ENCODE data around the gene C10orf143. TPM values are rescaled to one million over a fixed set of nuclear protein-coding genes. Genes with fewer than 3 reads are reported as not detected.

The C10orf143 gene
- total RNA-seq, 1 donor = 1.8 TPM

DNA sequence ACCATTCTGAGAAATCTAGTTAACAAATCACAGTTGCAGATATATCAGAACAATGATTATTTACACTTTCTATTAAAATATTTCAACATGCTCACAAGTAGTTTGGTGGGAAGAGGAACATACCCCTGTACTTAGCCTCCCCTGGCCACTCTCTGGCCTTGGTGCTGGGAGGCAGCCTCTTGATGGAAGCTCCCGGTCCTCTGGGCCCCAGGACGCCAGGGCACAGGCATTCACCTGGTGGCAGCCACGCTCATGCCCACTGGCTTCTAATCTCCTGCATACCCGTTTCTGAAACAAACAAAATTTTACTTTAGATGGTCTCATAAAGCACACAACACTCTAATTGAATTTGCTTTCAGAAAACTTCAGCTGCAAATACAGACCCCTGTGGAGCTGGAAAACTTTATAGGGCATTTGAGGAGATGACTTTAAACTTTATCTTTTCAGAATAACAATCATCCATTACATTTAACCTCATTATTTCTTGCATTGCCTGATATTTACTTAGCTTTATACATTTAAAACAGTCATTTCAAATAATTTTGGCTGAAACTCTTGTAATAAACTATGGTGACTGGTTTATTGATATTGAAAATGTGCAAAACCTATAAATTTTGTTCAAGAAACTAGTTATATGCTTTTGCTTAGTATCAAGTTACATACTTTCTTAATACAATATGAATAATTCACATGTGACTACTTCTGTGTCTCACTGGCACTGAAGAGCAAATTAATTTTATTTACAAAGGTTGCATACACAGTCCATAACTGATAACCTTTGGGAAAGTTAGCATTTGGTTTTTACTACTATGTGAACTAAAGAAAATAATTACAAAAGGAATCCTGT, 30.8 kb downstream of the C10orf143 start:
- Histone ChIP-seq H3K4me1 (ENCODE audit: insufficient read depth, low read length) (no peaks in the 10 kb centered on the region), H3K4me3 (ENCODE audit: low read length) (no peak overlapping the region), H3K27me3 (ENCODE audit: insufficient read depth, low read length) (no peaks in the 10 kb centered on the region), H3K9me3 (ENCODE audit: low read depth, low read length) (no peaks in the 10 kb centered on the region)

- no peak overlapping the region for H3K4me3 ChIP-seq (ENCODE audit: low read length)
- H3K9me3 ChIP-seq (ENCODE audit: low read depth, low read length) = no peaks in the 10 kb centered on the region
- H3K27me3 ChIP-seq (ENCODE audit: insufficient read depth, low read length) = no peaks in the 10 kb centered on the region
- no peaks in the 10 kb centered on the region for H3K4me1 ChIP-seq (ENCODE audit: insufficient read depth, low read length)
Observed at GRCh38 chr10:130078120-130078519, 32.5 kb downstream of the C10orf143 start.

- Histone ChIP-seq H3K4me1 (ENCODE audit: insufficient read depth, low read length) (no peaks in the 10 kb centered on the region), H3K27me3 (ENCODE audit: insufficient read depth, low read length) (no peaks in the 10 kb centered on the region), H3K9me3 (ENCODE audit: low read depth, low read length) (no peaks in the 10 kb centered on the region), H3K4me3 (ENCODE audit: low read length) (no peak overlapping the region)
Observed at GRCh38 chr10:130076681-130077080, 33.9 kb downstream of the C10orf143 start.

DNA sequence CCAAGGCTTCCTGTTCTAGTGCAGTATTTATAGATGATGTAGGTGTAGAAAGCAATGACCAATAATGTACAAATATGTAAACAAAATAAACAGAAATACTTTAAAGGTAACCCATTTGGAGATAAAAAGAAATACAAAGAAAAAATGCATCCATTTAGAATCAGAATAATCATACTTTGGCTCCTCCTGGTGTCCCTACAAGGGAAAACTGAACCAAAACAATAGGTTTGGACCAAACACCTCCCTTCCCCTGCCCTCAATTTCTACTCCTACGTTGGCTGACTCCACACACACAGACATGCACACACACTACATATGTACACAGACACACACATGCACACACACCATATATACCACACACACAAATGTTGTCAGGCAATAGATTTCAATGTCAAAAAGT, 36.0 kb downstream of the C10orf143 start:
- Histone ChIP-seq H3K27me3 (ENCODE audit: insufficient read depth, low read length) (no peaks in the 10 kb centered on the region), H3K9me3 (ENCODE audit: low read depth, low read length) (no peaks in the 10 kb centered on the region), H3K4me3 (ENCODE audit: low read length) (no peak overlapping the region), H3K4me1 (ENCODE audit: insufficient read depth, low read length) (no peaks in the 10 kb centered on the region)

DNA sequence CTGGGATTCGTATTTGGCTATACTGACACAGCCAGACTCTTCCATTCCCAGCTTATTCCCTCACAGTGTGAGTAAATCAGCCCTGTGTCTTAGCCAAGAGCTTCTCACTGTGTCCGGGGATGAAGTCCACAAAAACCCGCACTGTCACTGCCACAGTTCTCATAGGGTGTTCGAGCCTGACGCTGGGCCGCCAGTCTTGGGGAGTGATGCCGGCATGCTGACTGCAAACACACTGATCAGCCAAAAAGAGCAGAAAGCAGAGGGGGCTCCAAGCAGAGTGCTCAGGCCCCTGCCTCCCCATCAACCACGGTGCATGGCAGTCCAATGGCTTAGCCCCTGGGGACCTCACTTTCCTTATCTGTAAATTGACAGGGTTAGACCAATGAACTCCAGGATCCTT, 36.7 kb downstream of the C10orf143 start:
- Histone ChIP-seq H3K9me3 (ENCODE audit: low read depth, low read length) (no peaks in the 10 kb centered on the region), H3K4me3 (ENCODE audit: low read length) (no peak overlapping the region), H3K27me3 (ENCODE audit: insufficient read depth, low read length) (no peaks in the 10 kb centered on the region), H3K4me1 (ENCODE audit: insufficient read depth, low read length) (no peaks in the 10 kb centered on the region)

DNA sequence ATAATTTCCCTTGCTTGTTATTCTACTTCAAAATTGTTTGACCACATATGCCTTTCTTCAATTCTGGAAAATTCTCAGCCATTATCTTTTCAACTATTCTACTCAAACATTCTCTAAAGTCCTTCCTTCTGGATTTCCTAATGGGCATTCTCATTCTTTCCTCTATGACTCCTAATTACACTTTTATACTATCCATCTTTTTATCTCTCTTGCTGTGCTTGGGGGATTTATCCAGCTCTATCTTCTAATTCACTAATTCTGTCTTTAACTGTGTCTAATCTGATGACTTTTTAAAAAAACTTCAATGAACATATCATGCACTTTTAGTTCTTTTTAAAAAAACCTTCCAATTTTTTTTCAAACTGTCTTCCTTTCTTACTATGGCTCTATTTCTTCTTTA, 38.4 kb downstream of the C10orf143 start:
- no peak overlapping the region for H3K4me3 ChIP-seq (ENCODE audit: low read length)
- no peaks in the 10 kb centered on the region for H3K4me1 ChIP-seq (ENCODE audit: insufficient read depth, low read length)
- H3K9me3 ChIP-seq (ENCODE audit: low read depth, low read length) = no peaks in the 10 kb centered on the region
- H3K27me3 ChIP-seq (ENCODE audit: insufficient read depth, low read length) = no peaks in the 10 kb centered on the region

DNA sequence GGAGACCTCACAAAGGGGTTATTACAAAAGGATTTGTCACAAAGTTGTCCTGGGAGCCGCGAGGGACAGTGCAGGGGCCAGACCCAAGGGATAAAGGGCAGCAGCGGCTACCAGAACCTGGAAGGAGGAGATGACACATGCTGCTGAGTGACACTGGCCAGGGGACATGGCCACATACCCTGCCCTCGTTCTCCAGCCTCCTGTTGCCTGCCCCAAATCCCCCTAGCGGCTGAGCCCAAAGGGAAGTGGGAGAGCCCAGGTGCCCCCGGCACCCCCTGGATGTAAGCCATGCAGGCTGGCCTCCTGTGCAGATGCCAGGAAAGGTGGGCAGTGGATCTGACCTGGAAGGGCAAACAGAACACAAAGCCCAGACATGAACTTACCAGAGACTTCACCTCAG, 42.7 kb downstream of the C10orf143 start:
- Histone ChIP-seq H3K9me3 (ENCODE audit: low read depth, low read length) (no peaks in the 10 kb centered on the region), H3K4me1 (ENCODE audit: insufficient read depth, low read length) (no peaks in the 10 kb centered on the region), H3K4me3 (ENCODE audit: low read length) (no peak overlapping the region), H3K27me3 (ENCODE audit: insufficient read depth, low read length) (no peaks in the 10 kb centered on the region)

DNA sequence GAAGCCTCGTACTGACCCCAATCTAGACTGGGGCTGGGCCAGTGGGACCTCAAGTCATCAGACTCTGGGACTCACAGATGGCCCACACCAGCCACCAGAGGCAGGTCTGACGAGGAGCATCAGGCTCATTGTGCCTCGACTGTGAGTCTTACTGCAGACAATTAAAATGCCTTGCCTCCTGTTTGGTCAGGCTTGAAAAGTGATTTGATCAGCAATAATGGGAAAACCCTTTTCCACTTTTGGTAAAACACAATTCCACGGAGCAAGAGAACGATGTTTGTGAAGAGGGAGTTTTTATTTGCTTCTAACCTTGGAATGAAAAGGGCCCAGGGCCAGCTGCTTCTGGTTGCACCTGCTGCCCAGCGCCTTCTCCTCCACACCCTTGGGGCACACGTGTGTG, 43.9 kb downstream of the C10orf143 start:
- Histone ChIP-seq H3K4me3 (ENCODE audit: low read length) (no peak overlapping the region), H3K4me1 (ENCODE audit: insufficient read depth, low read length) (no peaks in the 10 kb centered on the region), H3K27me3 (ENCODE audit: insufficient read depth, low read length) (no peaks in the 10 kb centered on the region), H3K9me3 (ENCODE audit: low read depth, low read length) (no peaks in the 10 kb centered on the region)

GRCh38 chr10:130065251-130065650, 45.4 kb downstream of the C10orf143 start:
- Histone ChIP-seq H3K9me3 (ENCODE audit: low read depth, low read length) (no peaks in the 10 kb centered on the region), H3K4me1 (ENCODE audit: insufficient read depth, low read length) (no peaks in the 10 kb centered on the region), H3K4me3 (ENCODE audit: low read length) (no peak overlapping the region), H3K27me3 (ENCODE audit: insufficient read depth, low read length) (no peaks in the 10 kb centered on the region)

DNA sequence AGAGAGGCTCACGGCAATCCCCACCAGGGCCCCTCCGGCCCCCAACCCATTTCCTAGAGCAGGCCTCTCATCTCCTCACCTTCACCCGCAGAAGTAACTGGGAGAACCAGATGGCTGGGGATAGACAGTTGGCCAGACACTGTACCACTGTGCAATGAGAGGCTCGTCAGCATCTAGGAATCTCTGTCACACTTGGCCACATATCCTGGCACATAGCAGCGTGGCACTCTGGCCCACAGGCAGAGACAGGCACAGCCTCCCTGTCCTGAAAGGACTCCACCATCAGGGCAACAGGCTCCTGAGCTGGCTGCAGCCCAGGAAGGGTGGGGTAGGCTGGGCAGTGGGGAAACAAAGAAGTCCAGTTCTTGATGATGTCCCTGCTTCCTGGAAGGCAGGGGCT, 45.8 kb downstream of the C10orf143 start:
- Histone ChIP-seq H3K4me3 (ENCODE audit: low read length) (no peak overlapping the region), H3K4me1 (ENCODE audit: insufficient read depth, low read length) (no peaks in the 10 kb centered on the region), H3K9me3 (ENCODE audit: low read depth, low read length) (no peaks in the 10 kb centered on the region), H3K27me3 (ENCODE audit: insufficient read depth, low read length) (no peaks in the 10 kb centered on the region)

DNA sequence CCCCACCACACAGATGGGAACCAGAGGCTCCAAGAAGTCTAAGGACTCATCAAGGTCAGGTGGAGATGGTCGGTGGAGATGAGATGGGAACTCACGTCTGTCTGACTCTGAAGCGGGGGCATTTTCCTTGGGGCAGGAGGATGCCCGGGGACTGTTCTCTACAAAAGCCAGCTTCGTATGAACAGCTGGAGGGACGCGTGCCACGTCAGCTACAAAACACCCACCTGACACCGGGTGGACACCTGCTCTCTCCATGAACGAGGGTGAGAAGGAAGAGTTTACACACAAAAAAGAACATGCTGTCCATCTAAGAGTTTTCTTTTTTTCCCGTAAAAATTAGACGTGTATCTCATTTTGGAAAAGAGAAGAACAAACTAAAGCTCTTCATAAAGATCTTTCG, 47.7 kb downstream of the C10orf143 start:
- Histone ChIP-seq H3K4me3 (ENCODE audit: low read length) (no peak overlapping the region), H3K9me3 (ENCODE audit: low read depth, low read length) (no peaks in the 10 kb centered on the region)

GRCh38 chr10:130062201-130062600, 48.4 kb downstream of the C10orf143 start:
- Histone ChIP-seq H3K27me3 (ENCODE audit: insufficient read depth, low read length) (no peaks in the 10 kb centered on the region), H3K9me3 (ENCODE audit: low read depth, low read length) (no peaks in the 10 kb centered on the region), H3K4me1 (ENCODE audit: insufficient read depth, low read length) (no peaks in the 10 kb centered on the region), H3K4me3 (ENCODE audit: low read length) (no peak overlapping the region)

More for the DNA sequence above, 47.7 kb downstream of the C10orf143 start:
- Histone ChIP-seq H3K4me1 (ENCODE audit: insufficient read depth, low read length) (no peaks in the 10 kb centered on the region), H3K27me3 (ENCODE audit: insufficient read depth, low read length) (no peaks in the 10 kb centered on the region)

GRCh38 chr10:130061760-130062159, 48.9 kb downstream of the C10orf143 start:
- Histone ChIP-seq H3K9me3 (ENCODE audit: low read depth, low read length) (no peaks in the 10 kb centered on the region), H3K4me3 (ENCODE audit: low read length) (no peak overlapping the region), H3K4me1 (ENCODE audit: insufficient read depth, low read length) (no peaks in the 10 kb centered on the region), H3K27me3 (ENCODE audit: insufficient read depth, low read length) (no peaks in the 10 kb centered on the region)

GRCh38 chr10:130054021-130054420, 56.6 kb downstream of the C10orf143 start:
- Histone ChIP-seq H3K27me3 (ENCODE audit: insufficient read depth, low read length) (no peaks in the 10 kb centered on the region), H3K4me3 (ENCODE audit: low read length) (no peak overlapping the region), H3K9me3 (ENCODE audit: low read depth, low read length) (no peaks in the 10 kb centered on the region), H3K4me1 (ENCODE audit: insufficient read depth, low read length) (no peaks in the 10 kb centered on the region)

- H3K4me1 ChIP-seq (ENCODE audit: insufficient read depth, low read length) = no peaks in the 10 kb centered on the region
- no peaks in the 10 kb centered on the region for H3K27me3 ChIP-seq (ENCODE audit: insufficient read depth, low read length)
- no peaks in the 10 kb centered on the region for H3K9me3 ChIP-seq (ENCODE audit: low read depth, low read length)
- no peak overlapping the region for H3K4me3 ChIP-seq (ENCODE audit: low read length)
Observed at GRCh38 chr10:130053561-130053960, 57.1 kb downstream of the C10orf143 start.

GRCh38 chr10:130052193-130052592, 58.4 kb downstream of the C10orf143 start:
- Histone ChIP-seq H3K4me1 (ENCODE audit: insufficient read depth, low read length) (no peaks in the 10 kb centered on the region), H3K9me3 (ENCODE audit: low read depth, low read length) (no peaks in the 10 kb centered on the region), H3K27me3 (ENCODE audit: insufficient read depth, low read length) (no peaks in the 10 kb centered on the region), H3K4me3 (ENCODE audit: low read length) (no peak overlapping the region)

Data from mononuclear cell (primary cell).